Subcutaneous adipose tissue (tissue), 4 donors: ENCODE data around the gene STIM1. TPM values are rescaled to one million over a fixed set of nuclear protein-coding genes. Genes with fewer than 3 reads are reported as not detected.

ENCODE experiments used
- total RNA-seq, 4 donors: library from RNA; depleted of rRNA; stranded (reverse); fragments of >200 nt; gene quantifications; one replicate each; pipeline ENCODE4 v1.1.0, GENCODE V29; 2016
- TF ChIP-seq, protein P1 (sequence below): fragments of 450-650 bp; IDR thresholded peaks from one replicate; pipeline ENCODE4 v1.5.1; 2016; ENCODE audit warnings: low read depth, mild to moderate bottlenecking, control low read depth, antibody characterized with exemption, moderate library complexity

Gene STIM1
- total RNA-seq, 4 donors from 2014 or later, result 39.5 to 64.8 (median 43.3) TPM

DNA sequence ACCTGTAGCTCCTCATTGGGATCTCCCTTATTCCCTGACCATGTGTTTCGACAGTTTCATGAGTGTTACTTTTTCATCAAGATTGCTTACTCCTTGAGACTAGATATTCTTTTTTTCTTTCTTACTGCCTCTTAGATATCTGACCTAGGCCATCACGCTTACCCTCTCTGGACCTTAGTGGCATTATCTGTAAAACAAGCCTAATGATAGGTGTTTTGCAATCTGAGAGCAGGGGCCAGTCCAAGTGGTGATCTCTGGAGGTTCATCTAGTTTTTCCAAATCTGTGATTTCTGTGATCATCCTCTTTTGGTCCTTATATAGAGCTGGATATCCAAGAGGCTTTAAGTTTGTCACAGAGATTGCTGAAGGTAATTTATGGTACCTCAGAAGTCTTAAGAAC lies 34.5 kb downstream of the STIM1 start:
- TF ChIP-seq, protein P1, sequence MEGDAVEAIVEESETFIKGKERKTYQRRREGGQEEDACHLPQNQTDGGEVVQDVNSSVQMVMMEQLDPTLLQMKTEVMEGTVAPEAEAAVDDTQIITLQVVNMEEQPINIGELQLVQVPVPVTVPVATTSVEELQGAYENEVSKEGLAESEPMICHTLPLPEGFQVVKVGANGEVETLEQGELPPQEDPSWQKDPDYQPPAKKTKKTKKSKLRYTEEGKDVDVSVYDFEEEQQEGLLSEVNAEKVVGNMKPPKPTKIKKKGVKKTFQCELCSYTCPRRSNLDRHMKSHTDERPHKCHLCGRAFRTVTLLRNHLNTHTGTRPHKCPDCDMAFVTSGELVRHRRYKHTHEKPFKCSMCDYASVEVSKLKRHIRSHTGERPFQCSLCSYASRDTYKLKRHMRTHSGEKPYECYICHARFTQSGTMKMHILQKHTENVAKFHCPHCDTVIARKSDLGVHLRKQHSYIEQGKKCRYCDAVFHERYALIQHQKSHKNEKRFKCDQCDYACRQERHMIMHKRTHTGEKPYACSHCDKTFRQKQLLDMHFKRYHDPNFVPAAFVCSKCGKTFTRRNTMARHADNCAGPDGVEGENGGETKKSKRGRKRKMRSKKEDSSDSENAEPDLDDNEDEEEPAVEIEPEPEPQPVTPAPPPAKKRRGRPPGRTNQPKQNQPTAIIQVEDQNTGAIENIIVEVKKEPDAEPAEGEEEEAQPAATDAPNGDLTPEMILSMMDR, result no peak

DNA sequence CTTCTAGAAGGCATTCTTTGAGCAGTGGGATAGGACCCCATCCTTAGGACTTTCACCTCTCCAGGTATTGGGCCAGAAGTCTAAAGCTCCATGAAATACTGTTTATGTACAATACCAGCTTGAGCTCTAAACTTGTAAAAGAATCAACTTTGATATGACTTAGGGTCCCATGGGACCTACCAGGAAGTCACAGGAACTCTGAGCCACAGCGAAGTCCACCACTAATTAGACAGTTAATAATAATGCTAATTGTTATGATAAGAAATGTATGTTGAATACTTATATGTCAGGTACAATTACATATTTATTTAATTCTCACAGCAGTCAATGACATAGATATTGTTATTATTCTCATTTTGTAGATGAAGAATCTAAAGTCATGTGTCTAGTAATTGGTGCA lies 35.3 kb downstream of the STIM1 start:
- TF ChIP-seq, protein P1, result no peak

DNA sequence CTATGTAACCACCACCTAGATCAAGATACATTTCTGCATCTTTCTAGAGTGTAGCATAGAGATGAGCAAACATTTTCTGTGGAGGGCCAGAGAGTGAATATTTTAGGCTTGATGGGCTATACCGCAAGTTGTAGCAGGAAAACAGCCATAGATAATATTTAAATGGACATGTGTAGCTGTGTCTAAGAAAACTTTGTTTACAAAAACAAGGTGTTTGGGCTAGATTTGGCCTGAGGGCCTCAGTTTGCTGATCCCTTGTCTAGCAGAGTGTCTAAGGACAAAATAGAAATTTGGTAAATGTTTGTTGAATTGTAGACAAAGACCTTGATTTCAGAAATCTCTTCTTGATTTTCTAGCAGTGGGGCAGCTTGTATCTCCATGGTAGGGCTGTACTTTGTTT lies 36.3 kb downstream of the STIM1 start:
- TF ChIP-seq, protein P1, result no peak

DNA sequence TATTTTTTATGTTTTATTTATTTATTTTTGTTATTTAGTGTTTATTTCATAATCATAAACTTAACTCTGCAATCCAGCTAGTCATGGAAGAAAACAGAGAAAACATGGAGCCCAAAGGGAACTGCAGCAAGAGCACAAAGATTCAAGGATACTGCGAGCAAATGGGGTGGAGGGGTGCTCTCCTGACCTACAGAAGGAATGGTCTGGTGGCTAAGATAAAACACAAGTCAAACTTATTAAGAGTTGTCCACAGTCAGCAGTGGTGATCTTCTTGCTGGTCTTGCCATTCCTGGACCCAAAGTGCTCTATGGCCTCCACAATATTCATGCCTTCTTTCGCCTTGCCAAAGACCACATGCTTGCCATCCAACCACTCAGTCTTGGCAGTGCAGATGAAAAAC lies 36.7 kb downstream of the STIM1 start:
- TF ChIP-seq, protein P1, result no peak

DNA sequence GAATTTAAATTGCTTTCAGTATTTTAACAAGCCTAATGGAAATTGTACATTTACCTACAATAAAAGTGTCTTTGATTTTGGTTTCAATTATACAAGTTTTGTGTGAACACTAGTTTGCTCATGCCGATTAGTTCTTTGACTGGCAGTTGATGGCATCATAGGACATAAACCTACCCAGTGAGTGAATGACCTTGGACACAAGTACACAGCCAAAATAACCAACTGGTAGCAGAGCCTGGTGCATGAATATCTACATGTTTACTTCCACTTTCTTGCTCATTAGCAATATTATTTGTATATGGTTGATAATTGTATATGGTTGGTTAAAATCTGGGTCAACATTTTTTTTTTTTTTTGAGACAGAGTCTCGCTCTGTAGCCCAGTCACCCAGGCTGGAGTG lies 37.8 kb downstream of the STIM1 start:
- TF ChIP-seq, protein P1, result no peak

DNA sequence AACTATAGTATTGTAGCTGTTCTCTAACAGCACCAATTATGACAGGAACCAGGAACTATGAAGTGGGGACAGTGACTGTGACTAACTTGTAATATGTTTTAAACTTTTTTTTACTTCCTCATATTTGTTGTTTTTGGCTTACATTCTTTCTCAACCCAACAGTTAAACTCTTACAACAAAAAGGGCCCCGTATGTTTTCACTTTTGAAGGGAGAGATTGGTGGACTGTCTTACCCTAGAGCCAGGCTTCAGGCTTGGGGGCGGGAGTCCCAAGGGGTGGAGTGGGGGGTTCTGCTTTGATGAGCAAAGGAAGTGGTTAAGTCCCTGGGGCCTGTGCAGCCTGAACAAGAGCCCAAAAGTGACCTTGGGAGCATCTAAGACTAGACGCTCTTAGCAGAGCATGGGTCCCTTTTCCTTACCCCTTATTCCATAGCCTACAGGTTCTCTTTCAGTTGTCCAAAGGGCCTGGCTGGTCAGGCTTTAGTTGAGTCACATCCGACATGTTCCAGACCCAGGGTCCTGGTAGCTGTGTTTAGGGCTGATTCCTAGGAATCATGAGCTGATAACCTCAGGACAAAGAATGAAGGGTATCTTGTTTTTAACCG lies 38.8 kb downstream of the STIM1 start:
- TF ChIP-seq, protein P1, result no peak

DNA sequence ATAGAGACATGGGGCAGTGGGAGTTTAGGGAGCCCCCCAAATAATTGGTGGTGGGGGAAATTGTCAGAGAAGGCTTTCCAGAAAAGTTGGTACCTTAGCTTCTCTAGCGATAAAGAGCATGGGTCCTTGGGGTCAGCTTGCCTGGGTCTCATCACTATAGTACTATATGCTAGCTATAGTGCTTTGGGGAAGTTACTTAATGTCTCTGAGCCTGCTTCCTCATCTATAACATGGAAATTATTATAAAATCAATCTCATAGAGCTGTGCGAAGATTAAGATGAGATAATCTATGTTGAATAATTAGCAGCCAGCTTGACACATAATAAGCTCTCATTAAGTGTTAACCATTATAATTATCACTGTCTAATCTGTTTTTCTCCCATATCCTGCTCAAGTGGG lies 41.2 kb downstream of the STIM1 start:
- TF ChIP-seq, protein P1, result no peak
